Osteocyte (in vitro differentiated cells): ENCODE measurements around the gene CANX. TPM values are rescaled to one million over a fixed set of nuclear protein-coding genes. Genes with fewer than 3 reads are reported as not detected.

ENCODE experiments used
- DNase-seq: peaks from one replicate; pipeline ENCODE4 v3.0.0; 2021; ENCODE audit warnings: mixed read lengths; ENCODE audit not compliant: unreplicated experiment; ENCODE audit errors: extremely low spot score
- H3K27ac Mint-ChIP-seq: one replicate; pipeline ENCODE4 v1.8.0; 2021; ENCODE audit warnings: mild to moderate bottlenecking, mixed read lengths; ENCODE audit not compliant: unreplicated experiment
- H3K27me3 Mint-ChIP-seq: one replicate; pipeline ENCODE4 v1.8.0; 2021; ENCODE audit warnings: mixed read lengths; ENCODE audit not compliant: unreplicated experiment
- H3K36me3 Mint-ChIP-seq: one replicate; pipeline ENCODE4 v1.8.0; 2021; ENCODE audit warnings: mixed read lengths; ENCODE audit not compliant: unreplicated experiment
- H3K4me1 Mint-ChIP-seq: one replicate; pipeline ENCODE4 v1.8.0; 2021; ENCODE audit warnings: mixed read lengths; ENCODE audit not compliant: unreplicated experiment
- H3K4me3 Mint-ChIP-seq: one replicate; pipeline ENCODE4 v1.8.0; 2021; ENCODE audit warnings: mild to moderate bottlenecking, moderate library complexity, mixed read lengths; ENCODE audit not compliant: unreplicated experiment
- H3K9me3 Mint-ChIP-seq: one replicate; pipeline ENCODE4 v1.8.0; 2021; ENCODE audit warnings: mixed read lengths; ENCODE audit not compliant: unreplicated experiment
- total RNA-seq: library from RNA; stranded (reverse); gene quantifications from 2 replicates; pipeline ENCODE4 v1.2.1, GENCODE V29; 2021
- TF ChIP-seq, protein P1 (sequence below): fragments of 200-600 bp; sonication (generic); IDR thresholded peaks from 2 replicates; pipeline ENCODE4 v1.5.0; 2021; ENCODE audit warnings: antibody characterized with exemption, mild to moderate bottlenecking, moderate library complexity

Gene CANX
- total RNA-seq, 1 donor from 2014 or later = 809 TPM

DNA sequence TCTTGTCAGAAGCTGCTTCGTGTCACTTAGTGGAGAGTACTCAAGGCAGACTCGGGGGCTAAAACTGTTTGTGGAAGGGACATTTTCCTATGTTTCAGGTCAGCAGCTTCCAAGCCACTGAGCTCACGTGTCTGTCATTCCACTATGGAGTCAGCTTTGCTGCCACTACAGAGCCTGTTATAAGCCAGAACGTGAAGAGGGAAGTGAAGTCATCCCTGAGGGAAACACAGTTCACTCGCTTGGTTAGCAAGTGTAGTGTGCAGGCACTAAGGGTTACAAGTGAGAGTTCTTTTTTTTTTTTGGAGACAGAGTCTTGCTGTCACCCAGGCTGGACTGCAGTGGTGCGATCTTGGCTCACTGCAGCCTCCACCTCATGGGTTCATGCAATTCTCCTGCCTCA lies 70.5 kb downstream of the CANX start:
- peaks cover 41% of the 10 kb centered on the region for H3K36me3 Mint-ChIP-seq
- no peak for DNase-seq
- H3K9me3 Mint-ChIP-seq = no peaks in the 10 kb centered on the region
- peaks cover 37% of the 10 kb centered on the region for H3K4me1 Mint-ChIP-seq
- H3K27me3 Mint-ChIP-seq = no peaks in the 10 kb centered on the region
- TF ChIP-seq, protein P1, sequence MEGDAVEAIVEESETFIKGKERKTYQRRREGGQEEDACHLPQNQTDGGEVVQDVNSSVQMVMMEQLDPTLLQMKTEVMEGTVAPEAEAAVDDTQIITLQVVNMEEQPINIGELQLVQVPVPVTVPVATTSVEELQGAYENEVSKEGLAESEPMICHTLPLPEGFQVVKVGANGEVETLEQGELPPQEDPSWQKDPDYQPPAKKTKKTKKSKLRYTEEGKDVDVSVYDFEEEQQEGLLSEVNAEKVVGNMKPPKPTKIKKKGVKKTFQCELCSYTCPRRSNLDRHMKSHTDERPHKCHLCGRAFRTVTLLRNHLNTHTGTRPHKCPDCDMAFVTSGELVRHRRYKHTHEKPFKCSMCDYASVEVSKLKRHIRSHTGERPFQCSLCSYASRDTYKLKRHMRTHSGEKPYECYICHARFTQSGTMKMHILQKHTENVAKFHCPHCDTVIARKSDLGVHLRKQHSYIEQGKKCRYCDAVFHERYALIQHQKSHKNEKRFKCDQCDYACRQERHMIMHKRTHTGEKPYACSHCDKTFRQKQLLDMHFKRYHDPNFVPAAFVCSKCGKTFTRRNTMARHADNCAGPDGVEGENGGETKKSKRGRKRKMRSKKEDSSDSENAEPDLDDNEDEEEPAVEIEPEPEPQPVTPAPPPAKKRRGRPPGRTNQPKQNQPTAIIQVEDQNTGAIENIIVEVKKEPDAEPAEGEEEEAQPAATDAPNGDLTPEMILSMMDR = no peak
- no peak overlapping the region for H3K4me3 Mint-ChIP-seq
- H3K27ac Mint-ChIP-seq = no peak overlapping the region

DNA sequence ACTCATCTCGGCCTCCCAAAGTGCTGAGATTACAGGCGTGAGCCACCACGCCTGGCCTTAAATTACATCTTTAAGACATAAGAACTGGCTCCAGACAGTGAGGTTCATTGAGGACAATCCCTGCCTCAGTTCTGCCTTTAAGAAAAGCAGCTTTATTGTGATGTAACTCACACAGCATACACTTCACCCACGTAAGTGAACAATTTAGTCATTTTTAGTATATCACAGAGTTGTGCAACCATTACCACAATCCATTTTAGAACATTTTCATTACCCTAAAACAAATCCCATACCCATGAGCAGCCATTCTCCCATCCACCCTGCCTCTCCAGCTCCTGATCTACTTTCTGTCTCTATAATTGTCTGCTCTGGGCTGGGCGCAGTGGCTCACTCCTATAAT lies 71.0 kb downstream of the CANX start:
- peaks cover 32% of the 10 kb centered on the region for H3K4me1 Mint-ChIP-seq
- no peak overlapping the region for H3K27ac Mint-ChIP-seq
- no peak overlapping the region for H3K4me3 Mint-ChIP-seq
- DNase-seq = no peak
- H3K27me3 Mint-ChIP-seq = no peaks in the 10 kb centered on the region
- H3K9me3 Mint-ChIP-seq = no peaks in the 10 kb centered on the region
- TF ChIP-seq, protein P1 = no peak
- peaks cover 41% of the 10 kb centered on the region for H3K36me3 Mint-ChIP-seq

- Mint-ChIP-seq H3K27ac (no peak overlapping the region), H3K9me3 (no peaks in the 10 kb centered on the region), H3K4me3 (no peak overlapping the region), H3K36me3 (peaks cover 45% of the 10 kb centered on the region), H3K4me1 (peaks cover 16% of the 10 kb centered on the region), H3K27me3 (no peaks in the 10 kb centered on the region)
- no peak for DNase-seq
- TF ChIP-seq, protein P1 = no peak
These were observed 72.6 kb downstream of the CANX start for GRCh38 chr5:179771311-179771895.

- TF ChIP-seq, protein P1 = no peak
- Mint-ChIP-seq H3K9me3 (no peaks in the 10 kb centered on the region), H3K27ac (no peak overlapping the region), H3K4me1 (peaks cover 7% of the 10 kb centered on the region), H3K36me3 (peaks cover 48% of the 10 kb centered on the region), H3K4me3 (no peak overlapping the region), H3K27me3 (no peaks in the 10 kb centered on the region)
- DNase-seq = no peak
These were observed 73.6 kb downstream of the CANX start for GRCh38 chr5:179772351-179772750.

DNA sequence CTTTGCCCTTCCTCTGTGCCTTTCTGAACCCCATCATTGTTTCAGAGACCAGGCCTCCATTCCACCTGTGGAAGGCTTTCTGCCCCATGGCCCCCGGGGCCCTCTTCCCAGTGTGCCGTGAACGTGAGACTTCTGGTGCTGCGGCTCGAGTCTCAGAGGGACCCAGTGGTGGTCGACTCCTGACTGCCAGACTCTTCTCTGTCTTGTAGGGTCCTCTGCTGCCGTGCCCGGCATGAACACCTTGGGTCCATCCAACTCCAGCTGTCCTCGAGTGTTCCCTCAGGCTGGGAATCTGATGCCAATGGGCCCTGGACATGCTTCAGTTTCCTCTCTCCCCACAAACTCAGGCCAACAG lies 74.9 kb downstream of the CANX start:
- Mint-ChIP-seq H3K27me3 (no peaks in the 10 kb centered on the region), H3K4me1 (peaks cover 2% of the 10 kb centered on the region), H3K27ac (no peak overlapping the region), H3K9me3 (no peaks in the 10 kb centered on the region), H3K36me3 (peaks cover 59% of the 10 kb centered on the region), H3K4me3 (no peak overlapping the region)
- TF ChIP-seq, protein P1 = no peak
- DNase-seq = no peak
